ENCODE measurements around the gene NPR3. TPM values are rescaled to one million over a fixed set of nuclear protein-coding genes. Genes with fewer than 3 reads are reported as not detected.

Gene NPR3
- total and polyA plus RNA-seq, 2 donors (not counting 3 experiments of a cell fraction or from before 2014, with no cell fraction given): 0.01 to 0.53 TPM

GRCh38 chr5:32678472-32678871 lies 32.6 kb upstream of the NPR3 start:
- no peaks in the 10 kb centered on the region for H3K9me1 ChIP-seq (replicated peaks; ENCODE audit: control insufficient read depth, extremely low read depth, insufficient read depth, low read length)
- H3K9me3 ChIP-seq (replicated peaks; ENCODE audit: control insufficient read depth, insufficient read depth, low read length): no peaks in the 10 kb centered on the region
- dilution Hi-C loops (cut with MboI; ENCODE audit: extremely low pct_ligation_motif_present, low sequenced_read_pairs) (no loop called here), intact Hi-C loops (cut with micrococcal nuclease) (no loop called here)
- no peak overlapping the region for H3K4me2 ChIP-seq (ENCODE audit: insufficient read depth, low read length)
- no peak overlapping the region for H2AFZ ChIP-seq (ENCODE audit: low read depth, low read length)
- BruUV-seq (replicated peaks): no TSS peak
- DNase-seq (ENCODE audit: low read depth, low spot score) (no peak), FAIRE-seq (no peak)
- ChIA-PET POLR2A (no interaction called here), CTCF (no interaction called here)
- no peaks in the 10 kb centered on the region for H3K79me2 ChIP-seq (ENCODE audit: control insufficient read depth, insufficient read depth, low read length)
- H3K4me3 ChIP-seq (replicated peaks in 1 of 3; ENCODE audit: insufficient read depth in 1 of 3, low read depth in 1 of 3, low read length in 3 of 3): no peak overlapping the region
- H3K36me3 ChIP-seq (ENCODE audit: control insufficient read depth in 2 of 2, extremely low read depth in 1 of 2, insufficient read depth in 2 of 2, low read length in 2 of 2): no peaks in the 10 kb centered on the region
- H3K9ac ChIP-seq (replicated peaks; ENCODE audit: extremely low read depth, insufficient read depth, low read length): no peak overlapping the region
- no peaks in the 10 kb centered on the region for H3K27me3 ChIP-seq (ENCODE audit: control insufficient read depth in 2 of 2, insufficient read depth in 2 of 2, low read length in 2 of 2)
- H3K4me1 ChIP-seq (ENCODE audit: control insufficient read depth, extremely low read depth, insufficient read depth, low read length): no peaks in the 10 kb centered on the region
- no peak overlapping the region for H3K27ac ChIP-seq (ENCODE audit: insufficient read depth, low read depth, low read length)
- H4K20me1 ChIP-seq (replicated peaks; ENCODE audit: control insufficient read depth, extremely low read depth, insufficient read depth, low read length): no peaks in the 10 kb centered on the region
- TF ChIP-seq MYC (IDR thresholded peaks at IDR 0.05; ENCODE audit: low read depth, low read length): no peak
- no peak for TF ChIP-seq POLR2AphosphoS5 (IDR thresholded peaks at IDR 0.05; ENCODE audit: insufficient read depth, low read depth, low read length)
- TF ChIP-seq, protein P1, sequence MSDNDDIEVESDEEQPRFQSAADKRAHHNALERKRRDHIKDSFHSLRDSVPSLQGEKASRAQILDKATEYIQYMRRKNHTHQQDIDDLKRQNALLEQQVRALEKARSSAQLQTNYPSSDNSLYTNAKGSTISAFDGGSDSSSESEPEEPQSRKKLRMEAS (IDR thresholded peaks at IDR 0.05; ENCODE audit: insufficient read depth, insufficient read length): no peak
- no peak for TF ChIP-seq POLR2A (IDR thresholded peaks at IDR 0.05; ENCODE audit: low read depth, low read length)
- TF ChIP-seq, protein P2, sequence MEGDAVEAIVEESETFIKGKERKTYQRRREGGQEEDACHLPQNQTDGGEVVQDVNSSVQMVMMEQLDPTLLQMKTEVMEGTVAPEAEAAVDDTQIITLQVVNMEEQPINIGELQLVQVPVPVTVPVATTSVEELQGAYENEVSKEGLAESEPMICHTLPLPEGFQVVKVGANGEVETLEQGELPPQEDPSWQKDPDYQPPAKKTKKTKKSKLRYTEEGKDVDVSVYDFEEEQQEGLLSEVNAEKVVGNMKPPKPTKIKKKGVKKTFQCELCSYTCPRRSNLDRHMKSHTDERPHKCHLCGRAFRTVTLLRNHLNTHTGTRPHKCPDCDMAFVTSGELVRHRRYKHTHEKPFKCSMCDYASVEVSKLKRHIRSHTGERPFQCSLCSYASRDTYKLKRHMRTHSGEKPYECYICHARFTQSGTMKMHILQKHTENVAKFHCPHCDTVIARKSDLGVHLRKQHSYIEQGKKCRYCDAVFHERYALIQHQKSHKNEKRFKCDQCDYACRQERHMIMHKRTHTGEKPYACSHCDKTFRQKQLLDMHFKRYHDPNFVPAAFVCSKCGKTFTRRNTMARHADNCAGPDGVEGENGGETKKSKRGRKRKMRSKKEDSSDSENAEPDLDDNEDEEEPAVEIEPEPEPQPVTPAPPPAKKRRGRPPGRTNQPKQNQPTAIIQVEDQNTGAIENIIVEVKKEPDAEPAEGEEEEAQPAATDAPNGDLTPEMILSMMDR (IDR thresholded peaks at IDR 0.05; ENCODE audit: extremely low read depth in 1 of 2, insufficient read depth in 1 of 2, low read depth in 1 of 2, low read length in 2 of 2): no peak
- no peak for TF ChIP-seq GATA2 (IDR thresholded peaks at IDR 0.05; ENCODE audit: insufficient read depth, insufficient read length, low read depth, low read length)
- no peak for TF ChIP-seq FOS (IDR thresholded peaks at IDR 0.05; ENCODE audit: borderline replicate concordance, insufficient read depth, low read length)
- no peak for TF ChIP-seq EZH2 (IDR thresholded peaks at IDR 0.05; ENCODE audit: borderline replicate concordance, low read depth, low read length, severe bottlenecking)
- TF ChIP-seq JUN (IDR thresholded peaks at IDR 0.05; ENCODE audit: borderline replicate concordance, insufficient read depth, insufficient read length, low read depth): no peak

Data from endothelial cell of umbilical vein (primary cell).